HG03342 (cell line): ENCODE results near the gene ADAM11.

ENCODE experiments used
- ATAC-seq: cut with Tn5 transposase; IDR thresholded peaks from one replicate; pipeline ENCODE4 v1.9.1; 2021; ENCODE audit warnings: mild to moderate bottlenecking, moderate library complexity; ENCODE audit not compliant: unreplicated experiment

ADAM11 gene

DNA sequence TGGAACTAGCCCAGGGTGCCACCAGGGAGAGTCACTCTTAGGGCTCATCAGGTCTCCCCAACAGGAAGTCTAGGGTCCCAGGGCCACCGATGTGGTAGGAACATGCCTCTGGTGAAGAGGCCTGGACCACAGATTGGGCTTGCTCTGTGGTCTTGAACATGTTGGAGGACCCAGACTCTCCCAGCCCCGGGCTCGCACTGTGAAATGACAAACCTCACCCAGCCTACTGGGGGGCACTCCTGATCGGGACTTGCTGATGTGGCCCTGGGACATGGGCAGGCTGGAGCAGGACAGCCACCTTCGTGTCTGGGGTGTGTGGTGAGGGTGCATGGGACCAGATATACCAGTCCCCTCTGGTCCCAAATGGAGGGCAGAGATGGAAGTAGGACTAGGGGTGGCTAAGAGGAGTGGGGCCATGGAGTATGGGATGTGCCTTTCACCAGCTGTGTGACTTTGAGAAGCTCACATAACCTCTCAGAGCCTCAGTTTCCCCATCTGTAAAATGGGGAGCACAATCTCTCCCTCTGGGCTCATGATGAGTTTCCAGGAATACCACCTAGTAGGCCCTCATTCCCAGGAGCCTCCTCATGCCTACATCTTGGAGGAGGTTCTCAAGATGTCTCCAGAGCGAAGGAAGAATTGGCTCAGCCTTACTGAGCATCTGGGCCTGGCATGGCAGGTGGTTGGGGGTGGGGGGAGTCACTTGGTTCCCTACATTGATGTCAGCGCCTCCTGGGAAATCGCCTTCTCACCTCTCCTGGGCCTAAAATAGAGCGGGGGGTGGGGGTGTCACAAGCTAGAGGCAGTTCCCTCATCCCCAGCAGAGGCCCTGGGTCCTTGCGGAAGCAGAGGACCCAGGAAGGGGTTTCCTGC lies 1.5 kb upstream of the ADAM11 start:
- no peak for ATAC-seq

DNA sequence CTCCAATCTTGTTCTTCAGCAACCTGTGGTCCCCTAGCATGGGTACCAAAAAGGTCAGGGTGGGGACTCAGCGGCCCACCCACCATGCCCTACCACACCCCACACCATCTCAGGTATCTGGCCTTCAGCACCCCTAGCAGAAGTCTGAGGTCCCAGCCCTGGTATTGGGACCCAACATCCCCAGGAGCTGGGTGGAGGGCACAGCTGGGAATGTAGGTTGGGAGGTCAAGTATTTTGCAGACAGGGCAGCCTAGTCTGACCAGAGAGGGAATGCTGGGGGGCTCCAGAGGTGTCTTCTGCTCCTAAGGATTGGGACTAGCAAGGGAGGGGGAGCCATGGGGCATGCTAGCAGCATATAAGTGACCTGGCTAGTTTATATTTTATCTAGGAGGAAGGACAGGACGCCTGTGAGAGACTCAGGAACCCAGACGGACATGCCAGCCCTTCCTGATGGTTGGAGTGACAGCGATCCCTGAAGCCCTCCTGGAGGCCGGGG lies 822 bp upstream of the ADAM11 start:
- ATAC-seq: no peak

GRCh38 chr17:44759086-44759915 lies 513 bp downstream of the ADAM11 start:
- ATAC-seq: no peak

- no peak for ATAC-seq
These were observed 1.1 kb downstream of the ADAM11 start for GRCh38 chr17:44759916-44760243.

DNA sequence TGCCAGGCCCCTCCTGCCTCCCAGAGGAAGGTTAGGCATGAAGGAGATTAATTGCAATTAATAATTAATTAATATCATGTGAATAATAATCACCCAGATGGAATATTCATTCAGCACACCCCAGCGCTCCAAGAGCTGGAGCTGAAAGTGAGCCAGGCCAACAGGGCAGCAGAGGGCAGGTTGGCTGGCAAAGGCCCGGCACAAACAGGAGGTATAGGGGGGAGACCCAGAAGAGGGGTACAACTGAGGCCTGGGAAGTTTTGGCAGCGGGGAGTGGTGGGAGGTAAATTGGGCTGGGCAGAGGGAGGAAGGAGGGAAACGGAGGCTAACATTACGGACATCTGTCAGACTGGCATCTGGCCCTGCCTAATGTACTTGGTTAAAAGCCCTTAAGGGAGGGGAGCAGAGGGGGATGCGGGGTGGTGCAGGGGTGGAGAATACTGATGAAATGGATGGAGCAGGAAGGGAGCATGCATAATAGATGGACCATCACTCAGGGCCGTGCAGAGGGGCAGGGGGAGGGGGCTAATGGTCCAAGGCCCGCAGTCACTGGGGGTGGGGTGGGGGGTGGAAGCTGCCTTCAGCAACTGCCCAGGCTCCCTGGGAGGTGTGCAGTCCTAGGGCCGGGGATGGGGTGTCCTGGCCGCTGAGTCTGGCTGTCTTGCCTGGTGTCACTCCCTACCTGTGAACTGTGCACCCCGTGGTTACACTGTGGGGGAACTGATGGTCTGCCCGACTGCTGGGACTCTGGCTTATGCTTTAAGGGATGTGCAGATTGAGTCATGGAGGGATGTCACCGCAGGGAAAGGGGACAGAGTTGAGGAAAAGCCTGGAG lies 1.9 kb downstream of the ADAM11 start:
- no peak for ATAC-seq

- no peak for ATAC-seq
These were observed 3.4 kb downstream of the ADAM11 start for GRCh38 chr17:44761932-44762810.

- no peak for ATAC-seq
These were observed 4.4 kb downstream of the ADAM11 start for GRCh38 chr17:44763170-44763569.

- ATAC-seq: no peak
These were observed 7.2 kb downstream of the ADAM11 start for GRCh38 chr17:44765965-44766364.

GRCh38 chr17:44766409-44767038 lies 7.7 kb downstream of the ADAM11 start:
- no peak for ATAC-seq

DNA sequence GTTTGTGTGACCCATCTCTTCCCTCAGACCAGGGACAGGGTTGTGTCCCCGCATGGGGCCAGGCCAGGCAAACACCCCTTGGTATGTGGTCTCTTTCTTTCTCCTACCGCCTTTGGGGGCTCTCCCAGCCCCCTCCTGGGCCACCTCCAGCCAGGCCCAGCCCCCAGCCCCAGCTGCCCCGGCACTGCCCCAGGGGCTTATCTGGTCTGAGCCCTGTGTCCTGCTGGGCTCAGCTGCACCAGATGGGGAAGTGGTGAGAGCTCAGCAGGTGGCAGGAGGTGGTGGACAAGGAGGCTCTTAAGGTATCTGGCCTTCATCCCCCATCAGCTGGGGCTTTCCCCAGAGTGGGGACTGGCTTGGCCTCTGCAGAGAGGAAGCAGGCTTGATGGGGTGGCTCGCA lies 8.7 kb downstream of the ADAM11 start:
- no peak for ATAC-seq

- ATAC-seq: no peak
These were observed 9.8 kb downstream of the ADAM11 start for GRCh38 chr17:44768505-44769142.

GRCh38 chr17:44769230-44769629 lies 10.4 kb downstream of the ADAM11 start:
- no peak for ATAC-seq

GRCh38 chr17:44769647-44770084 lies 10.9 kb downstream of the ADAM11 start:
- no peak for ATAC-seq

DNA sequence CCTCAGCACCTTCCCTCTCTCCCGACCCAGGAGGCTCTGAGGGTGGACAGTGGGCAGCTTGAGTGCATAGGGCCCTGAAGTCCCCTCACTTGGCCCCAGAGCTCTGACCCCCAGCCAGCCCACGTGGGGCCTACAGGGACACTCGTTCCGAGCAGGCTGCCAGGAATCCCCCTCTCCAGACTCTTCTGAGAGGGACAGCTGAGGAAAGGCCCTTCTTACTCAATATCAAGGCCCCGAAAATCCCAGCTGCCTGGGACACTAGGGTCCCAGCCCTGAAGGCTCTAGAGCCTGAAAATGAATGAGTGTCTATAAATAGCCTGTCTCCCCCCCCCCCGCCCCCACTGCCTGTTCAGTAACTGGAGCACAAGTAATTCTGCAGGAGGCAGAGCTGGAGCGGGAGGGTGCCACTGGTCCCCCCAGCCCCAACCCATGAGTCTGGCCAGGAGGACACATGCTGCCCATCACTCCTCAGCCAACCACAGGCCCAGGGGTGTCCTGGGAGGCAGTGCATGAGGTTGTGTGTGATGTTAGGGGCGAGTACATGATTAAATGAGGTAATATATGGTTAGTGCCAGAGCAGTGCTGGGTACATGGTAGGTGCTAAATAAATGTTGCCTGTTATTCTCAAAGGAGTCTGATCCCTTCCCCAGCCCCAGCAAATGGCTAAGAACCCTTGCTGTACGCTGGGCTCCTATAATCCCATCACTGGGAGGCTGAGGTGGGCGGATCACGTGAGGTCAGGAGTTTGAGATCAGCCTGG lies 11.6 kb downstream of the ADAM11 start:
- ATAC-seq: no peak

- no peak for ATAC-seq
These were observed 13.7 kb downstream of the ADAM11 start for GRCh38 chr17:44772308-44773045.

GRCh38 chr17:44773140-44773539 lies 14.4 kb downstream of the ADAM11 start:
- no peak for ATAC-seq

- ATAC-seq: no peak
These were observed 15.7 kb downstream of the ADAM11 start for GRCh38 chr17:44774271-44775135.
